Measurements from ENCODE around the gene DHRS1. TPM values are rescaled to one million over a fixed set of nuclear protein-coding genes. Genes with fewer than 3 reads are reported as not detected.

The DHRS1 gene
- total RNA-seq, 1 donor from 2014 or later: 28.0 TPM

GRCh38 chr14:24278424-24278823 lies 21.2 kb downstream of the DHRS1 start:
- no peak overlapping the region for H3K27ac ChIP-seq
- intact Hi-C loops (cut with DNase I): no loop called here
- no peak for DNase-seq

GRCh38 chr14:24277606-24278321 lies 21.8 kb downstream of the DHRS1 start:
- peak; percentile 60 for ATAC-seq
- TF ChIP-seq CTCF (IDR thresholded peaks at IDR 0.05): no peak
- Histone ChIP-seq H3K27ac (peak overlapping the region; percentile 42), H3K36me3 (no peaks in the 10 kb centered on the region), H3K4me1 (peaks cover 36% of the 10 kb centered on the region), H3K4me3 (no peak overlapping the region), H3K9me3 (no peaks in the 10 kb centered on the region), H3K27me3 (no peaks in the 10 kb centered on the region)
- no peak for DNase-seq
- intact Hi-C loops (cut with DNase I): no loop called here

More at GRCh38 chr14:24278424-24278823, 21.2 kb downstream of the DHRS1 start:
- Histone ChIP-seq H3K4me1 (peaks cover 30% of the 10 kb centered on the region), H3K4me3 (no peak overlapping the region), H3K9me3 (no peaks in the 10 kb centered on the region), H3K27me3 (no peaks in the 10 kb centered on the region), H3K36me3 (no peaks in the 10 kb centered on the region)
- TF ChIP-seq CTCF (IDR thresholded peaks at IDR 0.05): no peak
- ATAC-seq: no peak

GRCh38 chr14:24277071-24277470 lies 22.5 kb downstream of the DHRS1 start:
- H3K4me1 ChIP-seq: peaks cover 43% of the 10 kb centered on the region
- DNase-seq: no peak

GRCh38 chr14:24274101-24274543 lies 25.5 kb downstream of the DHRS1 start:
- Histone ChIP-seq H3K9me3 (no peaks in the 10 kb centered on the region), H3K27me3 (no peaks in the 10 kb centered on the region), H3K36me3 (peaks cover 7% of the 10 kb centered on the region), H3K4me3 (no peak overlapping the region), H3K4me1 (peaks cover 44% of the 10 kb centered on the region), H3K27ac (peak overlapping the region; percentile 100)
- ATAC-seq (peak; percentile 63), DNase-seq (no peak)
- intact Hi-C loops (cut with DNase I): no loop called here
- TF ChIP-seq CTCF (IDR thresholded peaks at IDR 0.05): no peak

More at GRCh38 chr14:24277071-24277470, 22.5 kb downstream of the DHRS1 start:
- no peak for TF ChIP-seq CTCF (IDR thresholded peaks at IDR 0.05)
- no peak for ATAC-seq
- no peaks in the 10 kb centered on the region for H3K9me3 ChIP-seq
- no peaks in the 10 kb centered on the region for H3K27me3 ChIP-seq
- peak overlapping the region; percentile 42 for H3K27ac ChIP-seq
- intact Hi-C loops (cut with DNase I): no loop called here
- H3K4me3 ChIP-seq: no peak overlapping the region
- H3K36me3 ChIP-seq: no peaks in the 10 kb centered on the region

- Histone ChIP-seq H3K4me1 (peaks cover 42% of the 10 kb centered on the region), H3K27me3 (no peaks in the 10 kb centered on the region), H3K36me3 (peaks cover 13% of the 10 kb centered on the region), H3K27ac (peak overlapping the region; percentile 100), H3K4me3 (no peak overlapping the region), H3K9me3 (no peaks in the 10 kb centered on the region)
- no peak for DNase-seq
- intact Hi-C loops (cut with DNase I): no loop called here
- TF ChIP-seq CTCF (IDR thresholded peaks at IDR 0.05): no peak
- peak; percentile 5 for ATAC-seq
Measured at GRCh38 chr14:24273422-24273998, 26.1 kb downstream of the DHRS1 start.
